HG03460 (cell line): ENCODE results near the gene KRT77.
"Not testable (repeated sequence)": the region's sequence is repeated elsewhere in the genome, so short reads cannot be mapped to it uniquely, and the experiment has no call there.

Experiments
- ATAC-seq: cut with Tn5 transposase; IDR thresholded peaks from one replicate; pipeline ENCODE4 v1.9.1; 2021; ENCODE audit not compliant: unreplicated experiment

The KRT77 gene

DNA sequence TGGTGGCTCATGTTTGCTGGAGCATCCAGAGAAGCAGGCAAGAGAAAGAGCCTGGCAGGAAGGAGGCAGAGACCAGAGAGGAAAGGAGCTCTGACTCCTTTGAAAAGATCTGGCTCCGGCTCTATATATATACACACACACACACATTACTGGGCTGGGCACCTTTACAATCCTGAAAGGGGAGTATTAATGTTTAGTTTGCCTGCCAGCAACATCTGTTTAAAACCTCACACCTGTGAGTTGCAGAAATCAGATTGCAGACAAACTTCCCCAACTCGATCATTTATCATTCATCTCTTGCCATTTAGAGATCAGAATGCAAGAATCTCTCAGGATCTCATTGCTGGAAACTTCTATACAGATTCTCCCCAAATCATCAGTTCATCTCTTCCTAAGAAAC lies at the start of gene KRT77:
Gene KRT77 (minus strand): TSS at position 101 of the 400 bp plus-strand sequence. CDS start 90 bp downstream, at position 11.
- ATAC-seq, result no peak

DNA sequence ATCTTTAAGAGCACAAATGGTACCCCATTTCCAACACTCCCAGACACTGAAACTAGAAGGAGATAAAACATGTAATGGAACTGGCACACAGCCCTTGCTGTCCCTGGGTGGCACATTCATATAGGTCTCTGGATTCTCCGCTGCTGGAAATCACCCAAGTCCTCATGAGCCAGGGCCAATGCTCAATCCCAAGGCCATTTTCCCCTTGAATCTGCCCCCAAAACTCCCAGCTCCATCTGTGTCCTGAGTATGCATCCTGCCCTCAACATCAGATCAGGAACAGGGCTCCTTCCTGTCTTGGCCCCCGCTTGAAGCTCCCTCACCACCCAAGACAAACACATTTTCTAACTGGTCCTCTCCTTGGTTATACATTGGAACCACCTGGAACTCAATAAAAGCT lies 49.2 kb upstream of the KRT77 start:
- no peak for ATAC-seq

DNA sequence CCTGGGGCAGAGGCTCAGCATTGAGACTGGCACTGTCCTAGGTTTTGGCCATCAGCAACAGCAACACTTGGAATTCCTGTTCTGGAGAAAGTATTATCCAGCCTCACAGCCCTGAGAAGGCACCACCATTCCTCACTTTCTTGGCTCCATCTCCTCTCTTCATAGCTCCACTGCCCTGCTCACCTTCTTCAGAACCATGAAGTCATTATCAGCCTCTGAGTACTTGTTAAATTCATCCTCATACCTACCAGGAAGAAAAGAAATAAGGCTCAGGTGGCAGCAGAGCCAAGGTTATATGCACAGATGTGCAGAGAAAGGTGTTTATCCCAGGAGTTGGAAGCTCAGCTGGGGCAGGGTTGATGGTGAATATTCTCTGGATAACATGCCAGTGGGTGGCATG lies 48.5 kb upstream of the KRT77 start:
- no peak for ATAC-seq

DNA sequence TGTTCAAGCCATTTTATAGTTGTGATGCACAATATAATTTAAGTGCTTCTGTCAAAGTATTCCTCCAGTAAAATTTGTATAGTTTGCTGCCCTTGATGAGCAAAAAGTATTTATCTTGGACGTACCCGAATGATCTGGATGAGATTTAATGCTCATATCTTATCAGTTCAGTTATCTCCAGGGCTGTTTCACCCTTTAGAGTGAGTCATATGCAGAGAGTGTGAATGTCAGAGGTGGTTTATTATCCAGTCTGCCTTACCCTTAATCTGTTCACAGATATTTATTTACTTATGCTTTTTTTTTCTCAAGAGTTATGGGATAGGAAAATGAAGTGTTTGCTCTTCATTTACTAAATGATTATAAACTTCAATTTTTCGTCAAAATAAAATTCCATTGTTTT lies 47.2 kb upstream of the KRT77 start:
- ATAC-seq, result not testable (repeated sequence)

DNA sequence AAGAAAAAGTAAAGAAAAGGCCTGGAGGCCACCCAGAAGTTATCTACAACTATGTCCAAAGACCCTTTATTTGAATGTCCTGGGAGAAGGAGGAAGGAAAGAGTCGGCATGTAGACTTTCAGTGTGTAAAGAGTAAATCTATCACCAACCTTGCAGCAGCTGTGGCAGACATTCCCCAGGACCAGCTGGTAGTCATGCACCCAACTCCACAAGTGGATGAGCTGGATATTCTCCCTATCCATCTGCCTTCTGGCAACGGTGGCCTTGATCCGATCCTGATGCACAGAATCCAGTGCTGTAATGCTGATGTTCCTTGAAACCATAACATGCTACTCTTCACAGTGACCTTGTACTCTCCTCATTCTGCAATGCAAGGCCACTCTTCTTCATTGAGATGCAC lies 46.5 kb upstream of the KRT77 start:
- no peak for ATAC-seq

DNA sequence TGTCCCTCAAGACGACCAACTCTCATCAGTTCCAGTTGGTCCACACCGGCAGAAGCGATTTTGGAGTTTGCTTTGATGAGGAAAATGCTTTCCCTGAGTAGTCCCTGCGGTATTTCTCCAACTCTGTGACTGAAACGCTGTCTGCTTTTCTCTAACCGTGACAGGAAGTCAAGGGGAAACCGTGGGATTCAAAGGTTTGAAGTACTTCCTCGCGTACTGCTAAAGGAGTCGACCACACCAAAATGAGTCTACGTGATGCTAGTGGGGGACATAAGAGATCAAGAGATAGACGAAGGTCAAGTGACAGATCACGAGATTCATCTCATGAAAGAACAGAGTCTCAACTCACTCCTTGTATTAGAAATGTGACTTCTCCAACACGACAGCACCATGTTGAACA lies 45.3 kb upstream of the KRT77 start:
- ATAC-seq, result no peak

DNA sequence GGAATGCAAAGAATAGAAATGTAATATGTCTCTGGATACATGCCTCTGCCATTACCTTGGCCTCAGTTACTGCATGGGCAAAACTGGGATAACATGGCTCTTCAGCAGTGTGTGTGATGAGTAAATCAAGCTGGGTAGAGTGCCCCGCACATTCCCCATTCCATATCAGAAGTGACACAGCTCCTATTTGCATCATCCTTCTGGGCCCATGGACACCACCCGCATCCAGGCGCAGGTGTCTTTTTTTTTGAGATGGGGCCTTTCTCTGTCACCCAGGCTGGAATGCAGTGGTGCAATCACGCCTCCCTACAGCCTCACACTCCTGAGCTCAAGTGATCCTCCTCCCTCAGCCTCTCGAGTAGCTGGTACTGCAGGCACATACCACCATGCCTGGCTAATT lies 42.2 kb upstream of the KRT77 start:
- no peak for ATAC-seq

DNA sequence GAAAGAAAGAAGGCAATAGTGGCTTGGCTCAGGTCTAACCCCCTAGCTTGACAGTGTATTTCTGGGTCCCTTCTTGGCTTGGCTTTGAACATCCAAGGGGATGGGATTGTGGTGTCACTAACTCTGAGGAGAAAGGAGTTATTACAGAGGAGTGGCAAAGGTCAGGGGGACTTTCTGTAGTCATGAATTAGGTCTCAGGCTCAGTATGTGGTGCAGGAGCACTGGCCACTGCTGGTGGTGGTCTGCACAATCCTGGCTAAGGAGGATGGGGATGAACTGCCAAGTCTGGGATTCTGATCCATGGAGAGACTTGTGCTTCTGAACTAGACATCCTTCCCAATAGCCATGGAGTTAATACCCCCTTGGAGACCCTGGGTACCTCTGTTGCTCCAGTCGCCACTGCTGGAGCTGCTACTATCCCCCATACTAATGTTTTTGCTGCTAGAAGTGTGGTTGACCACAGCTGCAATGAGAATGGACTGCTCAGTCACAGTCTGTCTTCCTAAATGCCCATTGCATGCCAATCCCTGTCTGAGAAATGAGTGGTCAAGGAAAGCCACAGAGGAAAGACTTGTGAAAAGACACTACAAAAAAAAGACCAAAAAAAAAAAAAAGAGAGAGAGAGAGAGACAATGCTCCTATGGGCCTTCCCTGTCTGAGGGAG lies 41.3 kb upstream of the KRT77 start:
- ATAC-seq, result no peak

DNA sequence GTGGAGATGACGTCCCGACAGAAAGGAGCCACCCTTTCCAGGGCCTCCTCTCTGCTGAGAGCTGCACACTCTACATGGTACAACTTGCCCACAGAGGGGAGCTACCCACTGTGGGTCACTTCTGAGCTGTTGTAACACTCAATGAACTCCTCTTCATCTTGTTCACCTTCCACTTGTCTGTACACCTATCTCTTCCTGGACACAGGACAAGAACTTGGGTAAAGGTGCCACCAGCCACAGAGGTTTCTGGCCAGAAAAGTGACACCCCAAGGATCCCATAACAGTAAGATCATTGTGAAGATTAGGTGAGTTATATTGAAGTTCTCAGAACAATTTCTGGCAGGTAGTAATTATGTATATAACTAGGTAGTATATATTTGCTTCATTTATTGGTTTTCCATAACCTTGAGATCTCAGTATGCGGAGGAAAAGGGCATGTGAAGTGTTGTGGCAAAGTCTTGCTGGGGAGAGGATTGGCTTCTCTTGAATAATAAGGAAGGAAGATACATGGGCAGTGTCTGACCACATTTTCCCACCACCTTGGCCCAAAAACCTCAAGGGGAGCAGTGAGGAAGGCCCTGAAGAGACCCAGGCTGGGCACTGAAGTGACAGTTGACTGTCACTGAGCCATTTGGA lies 39.6 kb upstream of the KRT77 start:
- no peak for ATAC-seq

DNA sequence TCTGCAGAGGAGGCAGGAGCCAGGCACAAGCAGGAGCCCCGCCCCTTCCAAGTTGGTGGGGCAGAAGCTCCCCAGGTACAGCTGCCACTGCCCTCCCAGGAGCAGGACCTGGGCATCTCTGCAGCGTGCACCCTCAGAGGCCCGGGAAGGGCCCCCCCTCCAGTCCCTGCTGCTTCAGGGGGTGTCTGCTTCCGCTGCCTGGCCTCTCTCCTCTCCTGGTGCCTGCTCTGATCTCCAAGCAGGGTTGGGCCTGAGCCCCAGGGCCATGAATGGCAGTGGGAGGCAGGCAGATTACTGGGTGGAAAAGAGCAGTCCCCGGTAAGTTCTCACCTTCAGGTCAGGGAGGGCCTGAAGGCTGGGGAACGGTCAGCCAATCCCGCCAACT lies 38.9 kb upstream of the KRT77 start:
- ATAC-seq, result no peak

DNA sequence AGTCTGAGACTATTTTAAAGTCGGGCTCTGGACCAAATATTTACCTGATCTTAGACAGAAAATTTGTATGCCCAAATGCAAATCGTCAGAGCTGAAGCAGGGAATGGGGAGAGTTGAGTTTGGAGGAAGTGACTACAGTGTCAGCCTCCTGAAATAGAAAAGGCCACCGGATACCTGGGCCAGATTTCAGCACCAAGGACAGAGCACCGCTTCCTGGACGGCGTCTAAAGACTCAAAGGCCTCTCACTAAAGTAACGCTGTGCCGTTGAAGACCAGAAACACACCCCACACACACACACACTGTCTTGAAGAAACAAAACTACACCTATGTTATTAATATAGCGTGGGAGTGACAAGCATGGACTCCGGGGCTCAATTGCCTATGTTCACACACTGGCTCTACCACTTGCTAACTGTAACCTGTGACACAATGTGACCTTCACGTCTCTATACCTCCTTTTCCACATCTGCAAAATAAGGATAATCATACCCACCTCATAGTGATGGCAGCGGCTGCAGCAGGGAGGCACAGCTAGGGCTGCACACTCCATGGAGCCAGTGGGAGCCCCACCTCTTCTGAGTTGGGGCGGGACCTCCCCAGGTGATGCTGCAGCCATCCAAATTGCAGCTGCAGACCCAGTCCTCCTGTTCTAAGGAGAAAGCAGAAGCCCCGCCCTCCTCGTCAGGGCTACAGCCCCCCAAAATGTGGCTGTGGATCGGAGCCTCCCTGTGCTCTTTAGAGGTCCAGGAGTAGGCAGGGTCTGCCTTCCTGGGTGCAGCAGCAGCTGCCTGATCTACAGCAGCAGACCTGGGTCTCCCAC lies 38.3 kb upstream of the KRT77 start:
- no peak for ATAC-seq

DNA sequence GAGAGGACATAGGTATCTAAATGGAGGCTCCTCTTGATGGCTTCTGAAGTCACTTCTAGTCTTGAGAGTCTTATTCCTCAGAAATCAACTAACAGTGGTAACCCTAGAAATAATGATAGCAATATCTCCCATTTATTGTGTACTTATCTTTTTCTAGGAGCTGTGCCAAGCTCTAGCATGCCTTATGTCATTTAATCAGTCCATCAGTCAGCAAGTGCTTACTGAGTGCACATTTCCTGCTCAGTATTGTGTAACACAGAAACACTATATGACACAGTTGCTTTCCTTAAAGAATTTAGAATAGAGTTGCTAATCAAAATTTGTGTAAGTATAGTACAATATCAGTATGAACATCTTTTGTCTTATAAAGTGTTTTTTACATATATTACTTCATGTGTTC lies 37.3 kb upstream of the KRT77 start:
- ATAC-seq, result no peak

DNA sequence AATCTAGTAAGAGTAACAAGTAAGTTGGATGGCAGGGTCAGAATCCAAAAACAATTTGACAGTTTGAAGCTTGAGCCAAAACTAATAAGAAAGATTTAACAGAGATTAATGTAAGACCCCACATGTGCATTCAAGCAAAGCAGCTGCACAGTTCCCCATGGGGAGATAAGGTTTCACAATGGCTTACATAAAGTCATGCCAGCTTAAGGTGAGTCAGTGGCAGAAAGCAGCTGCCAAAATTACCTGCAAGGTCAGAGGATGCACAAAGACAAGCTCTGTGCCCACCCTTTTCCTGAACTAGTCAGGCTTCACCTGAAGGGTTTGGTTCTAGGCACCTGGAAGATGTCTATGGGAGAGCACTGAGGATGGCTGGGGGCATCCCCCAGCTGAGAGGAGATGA lies 36.6 kb upstream of the KRT77 start:
- no peak for ATAC-seq

DNA sequence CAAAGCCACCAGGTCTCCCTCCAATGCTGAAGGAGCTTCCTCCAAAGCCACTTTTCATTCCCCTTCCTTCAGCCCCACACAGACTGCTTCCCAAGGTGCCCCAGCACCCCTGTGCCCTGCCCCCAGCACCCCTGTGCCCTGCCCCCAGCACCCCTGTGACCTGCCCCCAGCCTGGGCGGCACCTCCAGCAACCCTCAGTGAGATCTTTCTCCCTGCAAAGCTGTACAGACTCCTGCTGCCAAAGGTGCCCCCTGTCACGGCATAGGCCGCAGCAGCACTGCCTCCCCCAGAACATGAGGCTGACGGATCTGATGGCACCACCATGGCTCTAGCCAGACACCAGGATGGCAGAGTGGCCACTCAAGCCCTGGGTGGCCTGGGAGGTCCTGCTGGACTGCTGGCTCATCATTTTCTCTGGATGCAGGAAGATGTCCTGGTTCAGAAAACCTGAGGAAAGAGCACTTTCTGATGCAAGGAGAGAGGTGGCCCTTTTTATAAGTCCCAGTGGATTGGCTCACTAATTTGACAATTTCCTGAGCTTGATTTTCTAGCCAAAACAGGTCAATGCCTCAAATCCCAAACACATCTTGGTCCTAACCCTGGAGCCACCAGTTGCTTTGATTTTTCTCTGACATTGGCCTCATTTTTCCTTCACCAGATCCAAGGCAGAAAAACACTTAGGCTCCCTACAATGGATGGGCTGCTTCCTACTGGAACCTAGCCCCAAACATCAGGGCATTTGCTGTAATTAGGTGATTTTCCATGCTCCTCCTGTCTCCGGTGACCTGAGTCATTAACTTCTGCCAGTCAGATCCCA lies 32.7 kb upstream of the KRT77 start:
- no peak for ATAC-seq

DNA sequence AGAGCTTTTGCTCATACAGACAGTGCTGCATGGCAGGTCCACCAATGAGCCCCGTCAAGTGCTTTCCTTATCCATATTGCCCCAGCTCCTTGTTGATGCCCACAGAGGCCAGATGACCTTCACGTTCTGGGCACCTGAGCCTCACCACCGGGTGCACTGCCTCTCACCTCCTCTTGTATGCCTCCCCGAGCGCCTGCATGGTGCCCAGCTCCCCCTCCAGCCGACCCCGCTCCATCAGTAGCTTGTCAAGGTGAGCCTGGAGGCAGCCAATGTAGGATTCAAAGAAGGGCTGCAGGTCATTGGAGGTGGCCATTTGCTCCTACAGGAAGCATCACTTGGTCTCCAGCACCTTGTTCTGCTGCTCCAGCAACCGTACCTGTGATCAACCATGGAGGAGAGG lies 31.8 kb upstream of the KRT77 start:
- no peak for ATAC-seq

DNA sequence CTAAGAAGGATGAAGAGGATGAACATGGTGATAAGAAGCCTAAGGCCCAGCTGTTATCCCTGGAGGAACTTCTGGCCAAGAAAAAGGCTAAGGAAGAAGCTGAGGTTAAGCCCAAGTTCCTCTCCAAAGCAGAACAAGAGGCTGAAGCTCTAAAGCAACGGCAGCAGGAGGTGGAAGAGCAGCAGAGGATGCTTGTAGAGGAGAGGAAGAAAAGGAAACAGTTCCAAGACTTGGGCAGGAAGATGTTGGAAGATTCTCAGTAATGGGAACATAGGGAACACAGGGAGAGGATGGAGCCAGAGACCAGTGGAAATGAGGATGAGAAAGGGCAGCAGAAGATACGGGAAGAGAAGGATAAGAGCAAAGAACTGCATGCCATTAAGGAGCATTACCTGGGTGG lies 27.5 kb upstream of the KRT77 start:
- no peak for ATAC-seq

DNA sequence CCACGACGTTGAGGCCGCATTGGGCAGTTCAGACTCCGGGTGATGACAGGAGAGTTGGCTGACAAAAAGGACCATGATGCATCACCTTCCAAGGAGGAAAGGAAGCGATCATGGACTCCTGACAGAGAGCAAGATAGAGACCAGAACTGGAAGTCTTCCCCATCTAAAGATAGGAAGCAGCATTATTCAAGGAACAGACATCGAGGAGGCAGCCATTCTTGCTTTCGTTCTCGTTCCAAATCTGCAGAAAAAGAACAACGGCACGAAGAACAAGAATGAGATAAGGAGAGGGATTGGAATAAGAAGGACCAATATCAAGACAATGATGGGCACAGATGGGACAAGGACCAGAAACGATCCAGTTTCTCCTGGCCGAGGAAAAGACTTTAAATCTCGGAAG lies 27.1 kb upstream of the KRT77 start:
- ATAC-seq, result no peak

DNA sequence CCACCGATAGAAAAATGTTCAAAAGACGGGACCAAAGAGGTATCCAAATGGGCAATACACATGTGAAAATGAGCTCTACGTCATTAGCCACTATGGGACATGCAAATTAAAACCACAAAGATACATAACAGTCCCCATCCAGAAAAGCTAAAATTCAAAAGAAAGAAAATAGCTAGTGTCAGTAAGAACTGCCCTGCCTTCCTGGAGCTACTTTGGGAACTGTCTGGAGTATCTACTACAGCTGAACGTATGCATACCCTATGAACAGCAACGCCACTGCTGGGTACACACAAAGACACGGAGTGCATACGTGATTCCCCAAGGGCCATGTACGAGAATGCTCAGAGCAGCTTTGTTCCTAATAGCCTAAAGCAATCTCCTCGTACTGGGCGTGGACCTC lies 25.8 kb upstream of the KRT77 start:
- ATAC-seq, result no peak

DNA sequence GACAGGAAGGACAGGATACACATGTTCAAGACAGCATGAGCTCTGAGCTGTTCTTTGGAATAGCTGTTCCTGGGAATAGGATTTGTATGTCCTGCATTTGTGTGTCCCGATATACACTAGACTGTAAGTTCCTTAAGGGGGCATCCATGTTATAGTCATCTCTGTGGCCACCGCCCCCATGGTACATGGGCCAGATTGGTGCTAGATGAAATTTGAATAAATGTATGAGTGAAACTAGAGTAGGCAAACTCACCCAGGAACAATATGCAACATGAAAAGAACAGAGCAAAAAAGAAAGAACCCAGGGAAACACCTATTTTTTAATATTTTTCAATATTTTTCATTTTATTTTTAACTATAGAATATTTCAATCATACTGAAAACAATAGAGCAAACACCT lies 25.1 kb upstream of the KRT77 start:
- no peak for ATAC-seq

DNA sequence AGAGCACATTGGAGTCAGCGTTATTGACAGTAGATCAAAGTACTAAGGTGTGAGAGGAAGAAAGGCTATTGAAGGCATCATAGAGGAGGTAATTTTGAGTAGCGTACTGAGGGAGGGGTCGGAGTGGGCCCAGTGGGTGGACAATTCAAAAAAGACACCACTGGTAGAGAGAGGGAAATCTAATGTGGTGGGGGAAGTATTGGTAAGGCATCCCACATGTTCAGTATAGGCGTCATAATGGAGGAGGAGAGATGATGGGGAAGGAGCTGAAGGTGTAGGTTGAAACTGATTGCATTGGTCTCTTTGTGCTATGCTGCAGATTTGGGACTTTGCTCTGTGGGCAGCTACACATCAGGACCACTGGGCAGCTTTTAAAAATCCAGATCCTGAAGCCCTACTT lies 23.7 kb upstream of the KRT77 start:
- ATAC-seq, result no peak

DNA sequence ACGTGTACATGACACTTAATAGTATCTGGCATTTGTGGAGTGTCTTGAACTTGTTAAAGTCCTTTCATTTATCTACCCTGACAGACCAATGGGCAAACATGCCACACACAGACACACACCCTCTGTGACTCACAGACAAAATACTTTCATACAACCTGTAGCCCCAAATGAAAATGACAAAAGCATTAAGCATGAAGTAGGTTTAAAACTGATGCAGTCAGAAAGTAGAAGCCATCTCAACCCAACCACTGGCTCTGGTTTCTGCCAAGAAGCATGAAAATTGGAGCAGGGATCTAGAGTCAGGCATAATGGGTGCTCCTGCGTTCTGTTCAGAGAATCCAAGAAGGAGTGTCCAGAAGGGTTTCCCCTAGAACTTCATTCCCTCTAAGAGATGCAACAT lies 23.1 kb upstream of the KRT77 start:
- ATAC-seq, result no peak
